HG03354 (cell line): ENCODE measurements around the gene TSC22D4.
A peak's percentile ranks its signal among the peaks of the same experiment; 100 is the strongest.

Experiments
- ATAC-seq: cut with Tn5 transposase; IDR thresholded peaks from one replicate; pipeline ENCODE4 v1.9.1; 2021; ENCODE audit warnings: mild to moderate bottlenecking; ENCODE audit not compliant: unreplicated experiment, poor library complexity, severe bottlenecking

The TSC22D4 gene

DNA sequence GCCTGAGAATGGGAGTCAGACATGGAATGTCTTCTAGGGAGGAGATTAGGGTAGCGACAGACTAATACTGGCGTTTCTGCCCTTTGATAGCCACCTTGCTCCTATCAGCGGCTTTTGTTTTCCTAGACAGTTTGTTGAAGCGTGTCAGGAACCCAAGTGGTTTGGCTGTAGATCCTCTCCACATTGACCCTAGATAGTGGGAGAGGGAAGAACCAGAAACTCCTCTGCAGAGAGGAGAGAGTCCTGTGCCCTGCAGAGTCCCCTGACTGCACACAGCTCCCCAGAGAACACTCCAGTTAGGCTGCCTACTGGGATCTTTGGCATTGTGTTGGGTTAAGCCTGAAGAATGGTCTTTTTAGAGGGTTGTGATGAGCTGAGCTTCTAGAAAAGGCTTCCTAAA, 47.0 kb downstream of the TSC22D4 start:
- no peak for ATAC-seq

DNA sequence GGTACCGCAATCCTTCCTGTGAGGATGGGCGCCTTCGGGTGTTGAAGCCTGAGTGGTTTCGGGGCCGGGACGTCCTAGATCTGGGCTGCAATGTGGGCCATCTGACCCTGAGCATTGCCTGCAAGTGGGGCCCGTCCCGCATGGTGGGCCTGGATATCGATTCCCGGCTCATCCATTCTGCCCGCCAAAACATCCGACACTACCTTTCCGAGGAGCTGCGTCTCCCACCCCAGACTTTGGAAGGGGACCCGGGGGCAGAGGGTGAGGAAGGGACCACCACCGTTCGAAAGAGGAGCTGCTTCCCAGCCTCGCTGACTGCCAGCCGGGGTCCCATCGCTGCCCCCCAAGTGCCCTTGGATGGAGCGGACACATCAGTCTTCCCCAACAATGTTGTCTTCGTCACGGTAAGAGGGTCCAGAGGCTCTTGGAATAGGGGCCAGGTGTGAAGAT, 47.7 kb downstream of the TSC22D4 start:
- no peak for ATAC-seq

DNA sequence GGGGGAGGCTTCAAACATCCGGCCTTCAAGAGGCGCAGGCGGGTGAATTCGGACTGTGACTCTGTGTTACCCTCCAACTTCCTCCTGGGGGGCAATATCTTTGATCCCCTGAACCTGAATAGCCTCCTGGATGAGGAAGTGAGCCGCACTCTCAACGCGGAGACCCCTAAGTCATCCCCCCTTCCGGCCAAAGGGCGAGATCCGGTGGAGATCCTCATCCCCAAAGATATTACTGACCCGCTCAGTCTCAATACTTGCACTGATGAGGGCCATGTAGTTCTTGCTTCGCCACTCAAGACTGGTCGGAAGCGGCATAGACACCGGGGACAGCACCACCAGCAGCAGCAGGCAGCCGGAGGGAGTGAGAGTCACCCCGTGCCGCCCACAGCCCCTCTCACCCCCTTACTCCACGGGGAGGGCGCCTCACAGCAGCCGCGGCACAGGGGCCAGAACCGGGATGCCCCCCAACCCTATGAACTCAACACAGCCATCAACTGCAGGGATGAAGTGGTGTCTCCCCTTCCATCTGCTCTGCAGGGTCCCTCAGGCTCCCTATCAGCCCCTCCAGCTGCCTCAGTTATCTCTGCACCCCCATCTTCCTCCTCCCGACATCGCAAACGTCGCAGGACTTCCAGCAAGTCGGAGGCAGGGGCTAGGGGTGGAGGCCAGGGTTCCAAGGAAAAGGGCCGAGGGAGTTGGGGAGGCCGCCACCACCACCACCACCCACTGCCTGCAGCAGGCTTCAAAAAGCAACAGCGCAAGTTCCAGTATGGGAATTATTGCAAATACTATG, 48.3 kb downstream of the TSC22D4 start:
- no peak for ATAC-seq

GRCh38 chr7:100429637-100430492, 49.1 kb downstream of the TSC22D4 start, which contains the start of gene MEPCE:
Gene MEPCE (plus strand): TSS chr7:100429831. CDS start chr7:100430019, 188 bp downstream.
- ATAC-seq: peak; percentile 40

DNA sequence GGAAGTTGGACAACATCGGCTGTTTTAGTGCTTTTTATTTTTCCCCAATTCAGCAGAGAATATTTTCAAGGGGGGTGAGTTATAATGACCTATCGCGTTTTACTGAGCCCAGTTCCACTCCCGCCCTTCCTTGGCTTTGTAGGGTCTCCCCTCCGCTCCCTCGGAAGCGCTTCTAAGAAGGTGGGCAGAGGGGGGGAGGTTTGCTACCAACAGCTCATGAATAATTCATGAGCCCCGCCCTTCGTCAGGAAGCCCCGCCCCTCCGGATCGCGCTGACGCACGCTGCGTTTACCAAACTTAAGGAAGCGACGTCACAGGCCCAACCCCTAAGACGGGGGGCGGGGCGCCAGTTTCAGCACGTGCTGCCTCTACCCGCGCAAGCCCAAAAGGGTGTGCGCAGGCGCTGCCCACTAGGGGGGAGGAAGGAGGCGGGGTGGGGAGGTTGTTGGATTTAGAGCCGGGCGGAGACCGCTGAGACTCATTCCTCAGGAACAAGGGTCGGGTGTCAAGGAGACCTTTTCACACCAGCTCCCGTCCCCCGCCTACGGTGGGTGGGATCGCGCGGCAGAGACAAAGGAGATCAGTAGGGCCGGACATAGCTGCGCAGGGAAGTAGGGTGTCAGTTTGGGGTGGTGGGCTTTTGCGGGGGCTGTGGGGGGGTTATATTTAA, 49.9 kb downstream of the TSC22D4 start:
- peak; percentile 44 for ATAC-seq

DNA sequence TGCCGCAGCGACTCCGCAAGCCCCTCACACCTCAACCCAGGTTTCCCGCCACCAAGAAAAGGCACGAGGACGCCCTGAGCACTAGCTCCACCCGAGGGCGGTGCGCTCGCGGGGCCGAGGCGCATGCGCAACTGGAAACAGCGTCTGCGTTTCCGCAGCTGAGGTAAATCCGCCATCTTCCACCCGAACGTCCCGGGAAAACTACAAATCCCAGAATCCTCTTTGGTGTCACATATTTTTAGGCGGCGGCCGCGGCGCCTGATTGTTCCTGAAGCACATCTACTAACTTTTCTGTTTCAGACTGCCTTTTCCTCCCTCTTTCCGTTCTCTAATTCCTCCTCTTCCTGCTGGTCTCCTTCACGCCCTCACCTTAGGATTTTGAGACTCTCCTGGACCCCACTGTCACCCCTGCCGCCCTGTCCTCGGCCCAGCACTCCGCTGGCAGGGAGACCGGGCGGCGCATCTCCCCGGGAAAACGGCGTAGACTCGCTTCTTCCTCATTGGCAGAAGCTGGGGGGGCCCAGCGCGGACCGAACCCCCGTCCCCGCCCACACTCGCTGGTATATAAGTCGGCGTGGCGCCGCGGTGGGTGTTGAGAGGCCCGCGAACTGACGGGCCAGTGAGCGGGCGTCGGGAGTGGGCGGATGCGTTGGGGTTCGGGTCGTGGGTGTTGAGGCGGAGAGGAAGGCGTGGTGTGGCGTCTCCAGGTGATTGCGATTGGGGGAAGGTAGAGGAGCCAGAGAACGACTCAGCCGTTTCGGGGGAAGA, 50.6 kb downstream of the TSC22D4 start, which contains the start of gene ZCWPW1:
ZCWPW1 (minus strand) TSS at position 505 of the 768 bp plus-strand sequence. CDS start 8,054 bp downstream, outside the sequence.
- peak; percentile 55 for ATAC-seq

DNA sequence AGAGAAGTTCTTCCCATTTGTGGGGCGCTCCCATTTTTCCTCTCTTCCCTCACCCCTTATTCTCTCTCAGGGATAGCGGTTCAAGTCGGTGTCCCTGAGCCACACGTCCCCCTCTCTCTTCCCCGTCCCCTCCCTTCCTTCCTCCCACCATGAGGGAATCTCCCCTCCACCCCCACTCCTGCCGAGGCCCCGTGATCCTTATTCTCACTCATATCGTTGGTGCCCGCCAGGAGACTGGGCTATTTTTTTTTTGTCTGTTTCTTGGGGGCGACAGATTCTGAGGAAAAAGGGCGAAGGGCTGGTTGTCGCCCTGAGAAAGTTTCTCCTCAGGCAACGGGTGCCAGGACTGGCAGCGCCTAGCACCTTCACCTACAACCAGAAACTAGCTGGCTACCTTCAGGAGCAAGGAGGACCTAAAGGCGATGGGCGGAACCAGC, 51.2 kb downstream of the TSC22D4 start:
- ATAC-seq: no peak

DNA sequence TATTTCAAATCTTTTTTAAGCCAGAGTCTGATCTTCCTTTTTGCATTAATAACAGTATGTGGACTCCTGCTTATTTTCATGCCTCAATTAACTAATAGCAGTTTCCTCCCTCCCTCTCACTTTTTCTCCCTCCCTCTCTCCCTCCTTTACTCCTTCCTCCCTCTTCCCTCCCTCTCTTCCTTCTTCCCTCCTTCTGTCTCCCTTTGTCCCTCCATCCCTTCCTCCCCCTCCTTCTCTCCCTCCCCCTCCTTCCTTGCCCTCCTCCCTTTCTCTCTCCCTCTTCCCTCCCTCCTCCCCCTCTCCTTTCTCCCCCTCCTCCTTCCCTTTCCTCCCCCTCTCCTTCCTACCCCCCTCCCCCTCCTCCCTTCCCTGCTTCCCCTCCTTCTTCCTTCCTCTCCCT, 52.5 kb downstream of the TSC22D4 start:
- no peak for ATAC-seq

DNA sequence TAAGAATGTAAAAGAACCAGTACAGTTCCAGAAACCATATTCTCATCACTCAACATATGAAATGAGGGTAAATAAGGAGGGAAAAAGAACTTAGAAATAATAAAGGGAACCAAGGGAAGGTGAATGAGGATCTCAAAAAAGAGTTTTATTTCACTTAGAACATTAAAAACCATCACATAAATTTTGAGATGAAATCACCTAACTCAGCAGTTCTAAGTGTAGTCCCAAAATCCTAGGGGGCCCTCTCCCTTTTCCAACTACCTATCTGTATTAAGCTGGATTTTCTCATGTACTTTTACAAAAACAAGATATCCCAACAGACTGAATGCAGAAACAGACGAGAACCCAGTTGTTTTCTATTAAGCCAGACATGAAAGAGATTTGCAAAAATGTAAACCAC, 53.7 kb downstream of the TSC22D4 start:
- no peak for ATAC-seq

GRCh38 chr7:100423315-100423714, 55.7 kb downstream of the TSC22D4 start:
- ATAC-seq: no peak

- ATAC-seq: no peak
Observed at GRCh38 chr7:100419660-100420226, 59.3 kb downstream of the TSC22D4 start.

- ATAC-seq: no peak
Observed at GRCh38 chr7:100418930-100419659, 59.9 kb downstream of the TSC22D4 start.
